Measurements from ENCODE around the gene HES6. TPM values are rescaled to one million over a fixed set of nuclear protein-coding genes. Genes with fewer than 3 reads are reported as not detected.

HES6 gene
- total RNA-seq, 6 donors from 2014 or later = 5.2 to 15.8 (median 9.4) TPM

GRCh38 chr2:238226698-238227586 lies 12.9 kb downstream of the HES6 start:
- H3K36me3 ChIP-seq = peaks cover 0 to 8% (median 6%) of the 10 kb centered on the region in 4 donors
- peaks cover 5 to 24% (median 11%) of the 10 kb centered on the region in 4 donors for H3K4me1 ChIP-seq
- peak in 1 of 2 donors; percentile 15 for ATAC-seq (ENCODE audit: low FRiP score in 2 of 2)
- peak in 1 of 2 donors; percentile 44 for DNase-seq
- H3K27ac ChIP-seq = no peak overlapping the region
- TF ChIP-seq POLR2A (IDR thresholded peaks at IDR 0.05) = no peak
- TF ChIP-seq POLR2AphosphoS5 (IDR thresholded peaks at IDR 0.05) = no peak
- no peak for TF ChIP-seq CTCF (IDR thresholded peaks at IDR 0.05)
- no peak for TF ChIP-seq EP300 (IDR thresholded peaks at IDR 0.05)
- no peaks in the 10 kb centered on the region for H3K9me3 ChIP-seq
- WGBS, 2 donors = 82 to 91% methylated on average over 6 to 8 of the region's 8 CpGs
- H3K4me3 ChIP-seq = no peak overlapping the region
- no peaks in the 10 kb centered on the region for H3K27me3 ChIP-seq

- no peak for TF ChIP-seq CTCF (IDR thresholded peaks at IDR 0.05)
- no peak for TF ChIP-seq POLR2AphosphoS5 (IDR thresholded peaks at IDR 0.05)
- no peak for TF ChIP-seq EP300 (IDR thresholded peaks at IDR 0.05)
- no peak for TF ChIP-seq POLR2A (IDR thresholded peaks at IDR 0.05)
- peaks cover 0 to 8% (median 6%) of the 10 kb centered on the region in 4 donors for H3K36me3 ChIP-seq
- peak in 1 of 2 donors; percentile 72 for DNase-seq
- H3K4me1 ChIP-seq = peaks cover 0 to 16% (median 9%) of the 10 kb centered on the region in 4 donors
- 83 to 84% methylated on average over 24 to 36 of the region's 38 CpGs for WGBS, 2 donors
- ATAC-seq (ENCODE audit: low FRiP score in 2 of 2) = peak in 1 of 2 donors; percentile 18
- no peaks in the 10 kb centered on the region for H3K9me3 ChIP-seq
- no peak overlapping the region for H3K27ac ChIP-seq
- H3K4me3 ChIP-seq = no peak overlapping the region
- no peaks in the 10 kb centered on the region for H3K27me3 ChIP-seq
Measured at GRCh38 chr2:238225911-238226697, 13.7 kb downstream of the HES6 start.

GRCh38 chr2:238225121-238225520 lies 14.7 kb downstream of the HES6 start:
- Histone ChIP-seq H3K27me3 (no peaks in the 10 kb centered on the region), H3K4me3 (no peak overlapping the region), H3K27ac (no peak overlapping the region), H3K9me3 (no peaks in the 10 kb centered on the region), H3K36me3 (peaks cover 0 to 8% (median 6%) of the 10 kb centered on the region in 4 donors), H3K4me1 (peaks cover 0 to 9% (median 2%) of the 10 kb centered on the region in 4 donors)
- no peak for TF ChIP-seq POLR2A (IDR thresholded peaks at IDR 0.05)
- TF ChIP-seq EP300 (IDR thresholded peaks at IDR 0.05) = no peak
- no peak for TF ChIP-seq POLR2AphosphoS5 (IDR thresholded peaks at IDR 0.05)
- TF ChIP-seq CTCF (IDR thresholded peaks at IDR 0.05) = no peak
- DNase-seq (no peak), ATAC-seq (ENCODE audit: low FRiP score in 2 of 2) (no peak)
- WGBS, 2 donors = 89 to 93% methylated on average over 6 to 9 of the region's 13 CpGs

GRCh38 chr2:238224356-238225035 lies 15.3 kb downstream of the HES6 start:
- peaks cover 0 to 9% (median 2%) of the 10 kb centered on the region in 4 donors for H3K4me1 ChIP-seq
- no peak for ATAC-seq (ENCODE audit: low FRiP score in 2 of 2)
- H3K4me3 ChIP-seq = no peak overlapping the region
- H3K27me3 ChIP-seq = no peaks in the 10 kb centered on the region
- H3K27ac ChIP-seq = no peak overlapping the region
- no peak for TF ChIP-seq POLR2A (IDR thresholded peaks at IDR 0.05)
- no peak for TF ChIP-seq POLR2AphosphoS5 (IDR thresholded peaks at IDR 0.05)
- no peak for TF ChIP-seq CTCF (IDR thresholded peaks at IDR 0.05)
- TF ChIP-seq EP300 (IDR thresholded peaks at IDR 0.05) = no peak
- no peaks in the 10 kb centered on the region for H3K9me3 ChIP-seq
- H3K36me3 ChIP-seq = peaks cover 0 to 8% (median 6%) of the 10 kb centered on the region in 4 donors
- WGBS, 2 donors = 95 to 97% methylated on average over 29 of the region's 29 CpGs
- DNase-seq = peak in 1 of 2 donors; percentile 68

Data from upper lobe of left lung (tissue), 6 donors.